Testis (tissue), 2 donors: ENCODE measurements around the gene FOCAD.

Experiments used
- CTCF ChIP-seq, 3 experiments: fragments of 450-650 bp in 2 of 3; fragments of 200-600 bp in 1 of 3; sonication (generic) in 1 of 3; IDR thresholded peaks; one replicate each; pipeline ENCODE4 v1.5.1; 2016 to 2019; ENCODE audit warnings: antibody characterized with exemption in 3 of 3, mild to moderate bottlenecking in 2 of 3, moderate library complexity in 1 of 3
- POLR2A ChIP-seq: fragments of 450-650 bp; IDR thresholded peaks from one replicate; pipeline ENCODE4 v1.6.1; 2017; ENCODE audit warnings: antibody characterized with exemption, mild to moderate bottlenecking, moderate library complexity

- TF ChIP-seq POLR2A (no peak), CTCF (IDR thresholded peaks at IDR 0.05) (no peak)
Observed at GRCh38 chr9:20636888-20637440, 47.1 kb upstream of the FOCAD start.
